ENCODE results near the gene SLC5A5. TPM values are rescaled to one million over a fixed set of nuclear protein-coding genes. Genes with fewer than 3 reads are reported as not detected.
A peak's percentile ranks its signal among the peaks of the same experiment; 100 is the strongest.

Gene SLC5A5
- total and polyA plus RNA-seq, 10 of the 15 experiments (the other 5 are each of a cell fraction or from before 2014, with no cell fraction given) = 0.02 to 0.08 (median 0.05) TPM; not detected in 3

DNA sequence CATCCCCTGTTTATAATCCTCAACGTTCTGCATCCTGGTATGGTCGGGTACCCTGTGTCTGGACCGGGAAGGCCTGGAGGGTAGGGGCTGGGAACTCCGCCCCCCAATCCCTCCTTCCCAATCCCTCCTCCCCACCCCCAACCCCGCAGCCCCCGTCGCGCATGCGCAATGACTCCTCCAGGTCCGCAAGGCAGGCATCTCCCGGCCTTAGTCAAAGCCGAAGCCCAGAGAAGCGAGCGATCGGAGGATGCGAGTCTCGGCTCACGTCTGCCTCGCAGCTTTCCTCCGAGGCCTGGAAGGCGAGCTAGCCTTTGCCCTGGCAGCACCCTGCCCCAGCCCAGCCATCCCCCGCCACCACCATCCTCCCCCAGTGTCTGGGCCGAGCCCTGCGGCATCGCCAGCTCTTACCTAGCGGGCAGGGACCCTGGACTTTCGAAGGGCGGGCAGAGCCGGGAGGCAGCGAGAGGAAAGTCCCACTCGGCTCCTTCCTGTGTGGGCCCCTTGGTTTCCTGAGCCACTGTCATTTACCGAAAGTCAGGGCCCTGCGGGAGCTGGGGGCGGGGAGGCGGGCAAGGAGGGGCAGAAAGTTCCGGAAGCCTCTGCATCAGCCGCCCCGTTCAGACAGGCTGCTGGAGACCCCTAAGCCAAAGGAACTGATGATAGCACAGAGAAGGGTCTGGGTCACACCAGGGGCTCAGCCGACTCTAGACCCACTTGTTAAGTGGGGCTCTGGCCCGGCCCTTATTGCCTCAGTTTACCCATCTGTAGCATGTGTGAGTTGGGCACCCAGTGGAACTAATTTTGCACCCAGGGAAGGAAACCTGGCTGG is 24.0 kb upstream of the SLC5A5 start, which contains the start of gene JAK3 (continued):
- TF ChIP-seq RBBP5 (conservative IDR thresholded peaks at IDR 0.05) (no peak), HDAC6 (IDR thresholded peaks at IDR 0.05; ENCODE audit: unreplicated experiment) (no peak), HDGF (IDR thresholded peaks at IDR 0.05) (no peak; the same call in 1 of the 2 replicates), PAX8 (IDR thresholded peaks at IDR 0.05) (no peak), ZBED1 (IDR thresholded peaks at IDR 0.05; ENCODE audit: borderline replicate concordance) (peak; percentile 27; the same call in 1 of the 2 replicates), TBL1XR1 (IDR thresholded peaks at IDR 0.05; ENCODE audit: low read depth, low read length) (0 out of 2 replicates have a peak, but pooled peaks have one; percentile 73), RB1 (IDR thresholded peaks at IDR 0.05; ENCODE audit: borderline replicate concordance) (peak; percentile 27; the same call in 1 of the 2 replicates), CBFB (IDR thresholded peaks at IDR 0.05; ENCODE audit: low read depth) (peak; percentile 64; the same call in 1 of the 2 replicates), CEBPB (IDR thresholded peaks at IDR 0.05; ENCODE audit: borderline replicate concordance in 1 of 2, low read depth in 2 of 2, low read length in 2 of 2) (no peak), TARDBP (IDR thresholded peaks at IDR 0.05; ENCODE audit: borderline replicate concordance) (no peak), KDM1A (IDR thresholded peaks at IDR 0.05; ENCODE audit: borderline replicate concordance) (no peak), KAT2A (conservative IDR thresholded peaks at IDR 0.05; ENCODE audit: control insufficient read depth, low read depth, low read length) (no peak), EZH2 (IDR thresholded peaks at IDR 0.05; ENCODE audit: borderline replicate concordance, control insufficient read depth, low read depth, low read length) (no peak)
